HL-60/S4 (cell line): ENCODE data around the gene FANCC.

Experiments used
- in situ Hi-C: fragments of 300-500 bp; cut with MboI; formaldehyde crosslinking; loops from 2 replicates; pipeline ENCODE4 v1.14.3; 2022; ENCODE audit warnings: low sequenced_read_pairs

The FANCC gene

GRCh38 chr9:95053611-95054570 is 263.6 kb downstream of the FANCC start:
- in situ Hi-C loops, result no loop called here

- in situ Hi-C loops, result no loop called here
Measured at GRCh38 chr9:95049761-95050160, 267.7 kb downstream of the FANCC start.
